Kidney tubule cell (primary cell): ENCODE data around the gene KIF5C.
"Not testable (repeated sequence)": the region's sequence is repeated elsewhere in the genome, so short reads cannot be mapped to it uniquely, and the experiment has no call there.

Experiments used
- DNase-seq: peaks from one replicate; pipeline ENCODE4 v3.0.0-alpha.2; 2018; ENCODE audit warnings: low spot score

Gene KIF5C

DNA sequence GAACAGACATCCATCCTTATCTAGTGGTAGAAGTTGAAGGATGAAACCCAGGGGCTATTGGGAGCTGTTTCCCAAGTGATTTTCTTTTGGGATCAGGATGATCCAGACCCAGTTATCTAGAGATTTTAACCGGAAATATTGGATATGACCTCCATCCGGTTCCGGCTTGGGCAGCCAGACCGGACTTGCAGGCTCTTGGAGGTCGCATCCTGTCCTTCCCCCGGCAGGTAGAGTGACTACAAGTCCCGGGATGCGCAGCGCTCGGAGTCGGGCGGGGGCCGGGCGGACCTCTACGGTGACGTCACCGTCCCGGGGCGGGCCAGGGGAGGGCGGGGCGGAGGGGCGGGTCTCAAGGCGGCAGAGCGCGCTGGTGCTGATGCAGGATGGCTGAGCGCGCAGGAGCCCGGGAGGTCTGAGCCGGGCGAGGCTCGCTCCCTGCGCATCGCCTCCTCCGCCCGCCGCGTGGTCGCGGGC, at the start of gene KIF5C:
KIF5C (plus strand) TSS at position 360 of the 474 bp plus-strand sequence. CDS start 391 bp downstream, outside the sequence.
- peak; percentile 90 for DNase-seq

DNA sequence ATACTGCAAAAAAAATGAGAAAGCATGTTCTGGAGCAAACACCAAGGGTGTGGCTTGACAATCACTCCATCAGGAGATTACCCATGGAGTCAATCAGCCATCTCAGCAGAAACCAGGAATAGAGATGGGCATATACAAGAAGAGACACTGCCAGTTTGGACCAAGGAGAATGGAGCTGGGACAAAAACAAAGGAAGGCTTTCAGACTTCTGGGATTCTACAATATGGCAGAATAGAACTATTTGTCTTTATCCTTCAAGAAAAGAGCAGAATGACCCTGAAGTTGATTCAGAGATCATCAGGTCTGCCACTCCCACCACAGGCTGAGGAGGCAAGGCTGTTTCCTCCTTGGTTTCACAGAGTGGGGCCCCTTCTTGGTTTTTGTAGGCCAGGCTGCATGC, 48.2 kb upstream of the KIF5C start:
- no peak for DNase-seq

DNA sequence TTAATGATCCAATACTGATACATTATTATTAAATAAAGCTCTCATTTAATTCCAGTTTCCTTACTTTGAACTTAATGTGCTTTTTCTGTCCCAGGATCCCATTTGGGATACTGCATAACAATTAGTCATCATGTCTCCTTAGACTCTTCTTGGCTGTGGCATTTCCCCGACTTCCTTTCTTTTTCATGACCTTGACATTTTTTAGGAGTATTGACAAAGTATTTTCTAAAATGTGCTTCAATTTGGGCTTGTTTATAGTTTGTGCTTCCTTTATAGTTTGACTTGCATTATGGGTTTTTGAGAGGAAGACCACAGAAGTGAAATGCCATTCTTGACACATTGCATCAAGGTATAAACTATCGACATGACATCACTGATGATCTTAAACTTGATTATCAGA, 46.1 kb upstream of the KIF5C start:
- DNase-seq: no peak

GRCh38 chr2:148829618-148830017, 45.4 kb upstream of the KIF5C start:
- no peak for DNase-seq

DNA sequence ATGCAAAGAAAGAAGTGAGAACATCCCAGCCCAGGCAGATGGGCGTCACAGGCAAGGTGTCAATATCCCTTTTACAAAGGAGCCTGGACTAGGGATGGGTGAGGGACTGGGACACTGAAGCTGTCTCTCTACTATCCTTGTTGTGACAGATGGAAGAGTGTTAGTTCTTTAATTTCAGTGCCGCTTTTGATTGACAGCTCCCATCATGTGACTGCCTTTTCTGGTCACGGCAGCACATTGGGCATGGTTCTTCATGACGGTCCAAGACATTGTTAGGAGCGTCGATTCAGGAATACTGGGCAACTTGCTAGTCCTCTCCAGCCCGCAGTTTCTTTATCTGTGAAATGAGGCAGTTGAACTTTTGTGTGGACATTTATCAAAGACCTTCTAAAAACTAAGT, 42.4 kb upstream of the KIF5C start:
- DNase-seq: no peak

- DNase-seq: no peak
Observed at GRCh38 chr2:148842050-148842449, 33.0 kb upstream of the KIF5C start.

DNA sequence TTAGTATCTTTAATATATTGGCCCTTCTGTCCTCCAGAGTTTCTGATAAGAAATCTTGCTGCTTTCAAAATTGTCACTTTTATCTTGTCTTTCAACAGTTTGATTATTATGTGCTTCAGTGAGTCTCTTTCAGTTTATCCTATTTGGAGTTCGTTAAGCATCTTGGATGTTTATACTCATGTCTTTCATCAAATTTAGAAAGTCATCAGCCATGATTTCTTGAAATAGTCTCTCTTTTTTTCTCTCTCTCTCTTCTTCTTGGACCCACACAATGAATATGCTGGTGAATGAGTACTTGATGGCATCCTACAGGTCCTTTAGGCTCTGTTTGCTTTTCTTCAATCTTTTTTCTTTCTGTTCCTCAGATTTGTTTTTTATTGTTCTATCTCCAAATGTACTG, 26.9 kb upstream of the KIF5C start:
- DNase-seq: no peak

DNA sequence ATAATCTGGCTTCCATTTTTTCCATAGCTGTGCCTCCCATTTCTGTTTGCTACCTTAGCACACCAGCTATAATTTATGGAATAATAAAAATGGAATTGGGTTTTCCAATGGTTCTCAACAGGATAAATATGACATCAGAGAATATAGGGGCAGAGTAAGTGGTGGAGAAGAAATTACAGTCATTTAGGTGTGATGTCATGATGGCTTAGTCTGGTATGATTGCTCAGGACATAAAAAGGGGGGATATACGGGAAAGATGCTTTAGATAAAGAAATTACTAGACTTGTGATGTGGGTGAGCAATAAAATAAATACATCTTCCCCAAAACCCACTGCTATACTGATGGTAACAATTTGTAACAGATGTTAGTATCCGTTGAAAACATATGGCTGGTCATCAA, 21.6 kb upstream of the KIF5C start:
- no peak for DNase-seq

DNA sequence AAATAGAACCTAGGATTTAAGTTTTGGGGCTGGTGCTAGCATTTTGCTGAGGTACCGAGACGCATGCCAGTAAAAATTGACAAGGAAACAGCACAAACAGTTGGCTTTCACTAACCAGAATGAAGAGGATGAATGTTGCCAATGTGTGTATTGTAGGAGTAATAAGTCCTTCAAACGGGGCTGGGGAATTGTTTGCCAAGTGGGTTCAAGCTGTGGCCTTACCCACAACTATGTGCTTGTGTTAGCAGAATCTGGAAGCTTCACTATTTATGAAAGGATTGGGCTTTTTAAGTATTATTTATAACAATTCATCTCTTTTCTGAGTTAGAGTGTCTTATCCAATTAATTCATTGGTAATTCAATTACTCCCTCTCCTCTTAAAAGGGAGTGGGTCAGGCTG, 15.0 kb upstream of the KIF5C start:
- no peak for DNase-seq

DNA sequence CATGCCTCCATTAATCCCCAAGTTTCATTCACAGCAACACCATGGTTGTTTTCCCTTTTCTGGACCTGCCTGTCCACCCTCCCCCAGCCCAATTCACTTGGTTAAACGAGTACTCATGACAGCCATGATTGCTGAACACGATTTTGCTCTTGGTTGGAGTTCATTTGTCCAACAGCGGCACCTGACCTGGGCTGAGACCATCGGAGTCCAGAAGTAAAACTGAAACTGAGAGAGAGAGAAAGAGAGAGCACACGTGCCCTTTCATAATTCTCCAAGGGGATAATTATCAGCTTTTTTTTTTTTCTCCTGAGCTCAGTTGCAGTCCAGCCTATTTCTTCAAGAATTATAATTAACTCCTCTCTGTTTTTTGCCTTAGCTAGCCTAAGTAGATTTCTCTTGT, 13.7 kb upstream of the KIF5C start:
- DNase-seq: no peak

DNA sequence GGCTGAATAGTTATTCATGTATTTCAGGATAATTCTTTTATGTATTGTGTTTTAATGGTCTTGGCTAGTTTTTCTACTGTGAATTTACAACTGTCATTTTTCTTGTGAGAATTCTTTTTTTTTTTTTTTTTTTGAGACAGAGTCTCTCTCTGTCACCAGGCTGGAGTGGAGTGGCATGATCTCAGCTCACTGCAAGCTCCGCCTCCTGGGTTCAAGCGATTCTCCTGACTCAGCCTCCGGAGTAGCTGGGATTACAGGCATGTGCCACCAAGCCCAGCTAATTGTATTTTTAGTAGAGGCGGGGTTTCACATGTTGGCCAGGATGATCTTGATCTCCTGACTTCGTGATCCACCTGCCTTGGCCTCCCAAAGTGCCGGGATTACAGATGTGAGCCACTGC, 12.5 kb upstream of the KIF5C start:
- DNase-seq: not testable (repeated sequence)

GRCh38 chr2:148865512-148865911, 9.5 kb upstream of the KIF5C start:
- no peak for DNase-seq

GRCh38 chr2:148866091-148866490, 8.9 kb upstream of the KIF5C start:
- DNase-seq: no peak

GRCh38 chr2:148867079-148867769, 7.8 kb upstream of the KIF5C start:
- DNase-seq: no peak

DNA sequence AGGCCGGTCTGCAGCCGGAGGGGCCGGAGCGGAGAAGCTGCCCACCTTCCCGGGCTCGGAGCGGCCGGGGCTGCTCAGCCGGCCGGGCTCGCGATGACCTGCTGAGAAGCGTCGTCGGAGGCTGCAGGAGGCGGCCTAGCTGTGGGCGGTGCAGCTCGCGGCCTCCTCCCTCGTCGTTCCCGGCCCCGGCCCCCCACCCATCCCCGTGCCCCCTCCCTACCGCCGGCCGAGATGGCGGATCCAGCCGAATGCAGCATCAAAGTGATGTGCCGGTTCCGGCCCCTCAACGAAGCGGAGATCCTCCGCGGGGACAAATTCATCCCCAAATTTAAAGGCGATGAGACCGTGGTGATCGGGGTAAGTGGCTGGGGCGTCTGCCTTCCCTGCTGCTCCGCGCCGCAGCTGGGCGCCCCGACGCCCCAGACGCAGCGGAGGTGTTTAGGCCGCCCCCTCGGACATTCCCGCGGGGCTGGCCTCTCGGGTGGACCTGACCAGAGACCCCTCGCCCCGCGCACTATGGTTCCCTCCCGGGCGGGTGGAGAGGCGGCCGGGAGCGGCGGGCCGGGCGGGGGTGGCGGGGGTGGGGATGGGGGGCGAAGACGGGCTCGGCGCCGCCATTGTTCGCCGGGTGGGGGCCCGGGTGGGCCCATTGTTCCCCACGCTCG, 492 bp downstream of the KIF5C start:
- no peak for DNase-seq

DNA sequence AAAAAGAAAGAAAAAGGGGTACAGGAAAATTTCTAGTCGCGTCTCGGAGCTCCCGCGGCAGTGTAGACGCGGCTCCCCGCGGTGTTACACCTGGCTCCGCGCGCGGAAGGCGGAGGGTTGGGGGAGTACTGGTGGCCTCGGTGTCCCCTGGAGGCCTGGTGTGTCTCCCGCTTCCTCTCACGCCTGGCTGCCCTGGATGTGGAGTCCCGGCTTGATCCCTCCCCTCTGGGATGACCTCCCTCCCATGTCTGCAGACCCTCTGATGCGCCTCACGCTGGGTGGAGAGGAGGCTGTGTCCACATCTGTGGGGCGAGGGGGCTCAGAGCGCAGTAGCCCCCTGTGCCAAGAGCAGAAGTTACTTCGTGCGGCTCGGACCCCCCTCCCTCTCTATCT, 1.2 kb downstream of the KIF5C start:
- DNase-seq: no peak

DNA sequence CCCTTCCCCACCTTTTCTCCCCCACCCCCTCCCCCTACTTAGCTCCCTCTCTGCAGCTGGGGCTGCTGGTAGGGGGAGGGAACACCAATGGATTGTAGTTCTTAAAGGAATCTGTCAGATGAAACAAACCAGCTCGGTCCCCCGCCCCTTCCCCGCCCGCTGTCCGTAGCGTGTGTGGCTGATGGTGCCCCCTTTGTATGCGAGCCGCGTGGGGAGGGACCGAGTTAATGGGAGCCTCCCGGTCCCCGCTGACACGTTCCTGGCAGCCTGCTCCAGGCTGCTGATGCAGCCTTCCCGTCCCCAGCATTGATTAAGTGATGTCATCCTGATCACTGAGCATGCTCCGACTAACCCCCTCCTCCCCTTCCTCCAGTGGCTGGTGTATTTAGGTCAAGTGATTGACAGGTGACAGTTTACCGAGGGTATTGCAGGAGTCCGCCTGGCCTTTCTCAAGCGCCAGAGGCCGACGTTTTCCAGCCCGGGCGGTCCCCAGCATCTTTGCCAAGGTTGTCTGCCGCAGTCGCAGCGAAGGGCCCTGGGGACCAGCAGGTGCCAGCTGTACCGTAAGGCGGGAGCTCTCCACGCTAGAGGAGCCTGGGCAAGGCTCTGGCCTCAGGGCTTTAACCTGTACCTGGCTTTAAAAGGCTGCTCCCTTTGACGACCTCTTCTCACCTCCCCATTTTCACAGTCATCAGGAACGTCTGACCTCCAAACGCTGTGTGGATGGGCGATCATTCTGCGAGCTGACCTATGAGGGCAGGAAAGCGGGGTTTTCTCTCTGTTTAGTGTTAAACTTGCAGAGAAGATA, 1.8 kb downstream of the KIF5C start:
- peak; percentile 72 for DNase-seq

DNA sequence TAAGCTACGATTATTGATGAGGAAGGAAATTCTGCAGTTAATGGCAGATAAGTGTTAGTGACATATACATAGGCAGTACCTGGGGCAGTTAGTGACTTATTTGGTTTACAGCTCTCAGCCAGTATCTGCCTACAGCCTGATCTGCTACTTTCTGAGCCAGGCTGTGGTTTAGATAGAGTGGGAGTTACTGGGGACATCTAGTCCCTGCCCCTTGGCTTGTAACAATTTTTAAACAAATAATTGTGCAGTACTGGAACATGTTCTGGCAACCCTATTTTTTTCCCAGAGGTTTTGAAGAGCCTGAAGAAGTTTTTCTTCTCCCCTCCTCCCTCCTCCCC, 2.3 kb downstream of the KIF5C start:
- DNase-seq: no peak

DNA sequence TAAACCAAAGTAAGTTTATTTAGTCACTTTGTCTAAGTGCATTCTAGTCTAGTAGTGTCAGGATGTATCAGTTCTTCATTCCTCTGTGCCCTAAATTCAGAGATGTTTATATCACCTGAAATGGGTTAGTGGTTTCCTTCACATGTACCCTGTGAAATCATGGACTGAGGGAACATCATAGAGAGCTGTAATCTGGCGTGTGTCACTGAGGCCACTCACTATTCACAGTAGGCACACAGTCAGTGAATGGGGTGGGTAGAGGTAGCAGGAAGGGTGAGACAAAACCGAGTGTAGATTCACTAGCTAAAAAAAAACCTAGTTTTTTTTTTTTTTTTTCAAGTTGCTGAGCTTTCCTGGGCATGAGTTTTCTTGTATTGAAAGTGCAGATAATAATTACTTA, 5.6 kb downstream of the KIF5C start:
- no peak for DNase-seq

GRCh38 chr2:148882051-148882450, 7.0 kb downstream of the KIF5C start:
- no peak for DNase-seq

DNA sequence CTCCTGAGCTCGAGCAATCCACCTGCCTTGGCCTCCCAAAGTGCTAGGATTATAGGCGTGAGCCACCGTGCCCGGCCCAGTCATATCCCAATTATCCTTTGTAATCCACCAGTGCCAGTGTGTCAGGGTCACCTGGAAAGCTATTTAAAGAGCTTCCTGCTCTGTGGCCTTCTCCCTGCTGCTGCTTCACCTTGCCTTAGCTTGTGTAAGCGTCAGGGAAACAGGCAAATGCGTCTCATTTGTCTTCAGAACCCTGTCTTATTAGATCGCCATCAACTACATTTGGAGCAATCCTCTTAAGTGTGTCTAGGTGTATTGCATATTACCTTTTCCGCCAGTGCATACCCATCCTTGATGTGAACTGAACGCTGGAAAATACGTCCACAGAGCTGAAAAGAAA, 10.2 kb downstream of the KIF5C start:
- DNase-seq: no peak

- no peak for DNase-seq
Observed at GRCh38 chr2:148885988-148886387, 11.0 kb downstream of the KIF5C start.

- no peak for DNase-seq
Observed at GRCh38 chr2:148887350-148888002, 12.4 kb downstream of the KIF5C start.
